Neural cell (in vitro differentiated cells): ENCODE results near the gene CRADD.

ENCODE experiments used
- EP300 ChIP-seq: fragments of 450-650 bp; conservative IDR thresholded peaks from 2 replicates; pipeline ENCODE4 v1.6.1; 2014; ENCODE audit warnings: antibody characterized with exemption, mild to moderate bottlenecking, moderate library complexity; ENCODE audit not compliant: poor library complexity, severe bottlenecking
- EZH2 ChIP-seq: fragments of 200-600, 300-800 bp; shearing (Covaris generic), sonication (generic); IDR thresholded peaks from 2 replicates; pipeline ENCODE4 v1.6.1; 2014; ENCODE audit warnings: antibody characterized with exemption, low read length, borderline replicate concordance, mild to moderate bottlenecking; ENCODE audit not compliant: insufficient read depth, poor library complexity, severe bottlenecking
- MXI1 ChIP-seq: fragments of 450-650 bp; conservative IDR thresholded peaks from 2 replicates; pipeline ENCODE4 v1.6.1; 2014; ENCODE audit warnings: antibody characterized with exemption, mild to moderate bottlenecking; ENCODE audit not compliant: poor library complexity, severe bottlenecking
- POLR2AphosphoS5 ChIP-seq: IDR thresholded peaks from 2 replicates; pipeline ENCODE4 v1.6.1; 2012
- RAD21 ChIP-seq: fragments of 450-650 bp; conservative IDR thresholded peaks from 2 replicates; pipeline ENCODE4 v1.6.1; 2014; ENCODE audit warnings: antibody characterized with exemption, mild to moderate bottlenecking, moderate library complexity
- TAF1 ChIP-seq: IDR thresholded peaks from 2 replicates; pipeline ENCODE4 v1.6.1; 2012; ENCODE audit warnings: low read depth
- TF ChIP-seq, protein P1 (sequence below): fragments of 450-650 bp; IDR thresholded peaks from 2 replicates; pipeline ENCODE4 v1.5.1; 2014; ENCODE audit warnings: antibody characterized with exemption, mild to moderate bottlenecking, moderate library complexity; ENCODE audit not compliant: poor library complexity, severe bottlenecking
- TF ChIP-seq, protein P2 (sequence below): IDR thresholded peaks from 2 replicates; pipeline ENCODE4 v1.6.1; 2012; ENCODE audit warnings: borderline replicate concordance

- TF ChIP-seq TAF1, result no peak
- TF ChIP-seq, protein P1, sequence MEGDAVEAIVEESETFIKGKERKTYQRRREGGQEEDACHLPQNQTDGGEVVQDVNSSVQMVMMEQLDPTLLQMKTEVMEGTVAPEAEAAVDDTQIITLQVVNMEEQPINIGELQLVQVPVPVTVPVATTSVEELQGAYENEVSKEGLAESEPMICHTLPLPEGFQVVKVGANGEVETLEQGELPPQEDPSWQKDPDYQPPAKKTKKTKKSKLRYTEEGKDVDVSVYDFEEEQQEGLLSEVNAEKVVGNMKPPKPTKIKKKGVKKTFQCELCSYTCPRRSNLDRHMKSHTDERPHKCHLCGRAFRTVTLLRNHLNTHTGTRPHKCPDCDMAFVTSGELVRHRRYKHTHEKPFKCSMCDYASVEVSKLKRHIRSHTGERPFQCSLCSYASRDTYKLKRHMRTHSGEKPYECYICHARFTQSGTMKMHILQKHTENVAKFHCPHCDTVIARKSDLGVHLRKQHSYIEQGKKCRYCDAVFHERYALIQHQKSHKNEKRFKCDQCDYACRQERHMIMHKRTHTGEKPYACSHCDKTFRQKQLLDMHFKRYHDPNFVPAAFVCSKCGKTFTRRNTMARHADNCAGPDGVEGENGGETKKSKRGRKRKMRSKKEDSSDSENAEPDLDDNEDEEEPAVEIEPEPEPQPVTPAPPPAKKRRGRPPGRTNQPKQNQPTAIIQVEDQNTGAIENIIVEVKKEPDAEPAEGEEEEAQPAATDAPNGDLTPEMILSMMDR, result no peak
- no peak for TF ChIP-seq EZH2
- no peak for TF ChIP-seq POLR2AphosphoS5
- TF ChIP-seq, protein P2, sequence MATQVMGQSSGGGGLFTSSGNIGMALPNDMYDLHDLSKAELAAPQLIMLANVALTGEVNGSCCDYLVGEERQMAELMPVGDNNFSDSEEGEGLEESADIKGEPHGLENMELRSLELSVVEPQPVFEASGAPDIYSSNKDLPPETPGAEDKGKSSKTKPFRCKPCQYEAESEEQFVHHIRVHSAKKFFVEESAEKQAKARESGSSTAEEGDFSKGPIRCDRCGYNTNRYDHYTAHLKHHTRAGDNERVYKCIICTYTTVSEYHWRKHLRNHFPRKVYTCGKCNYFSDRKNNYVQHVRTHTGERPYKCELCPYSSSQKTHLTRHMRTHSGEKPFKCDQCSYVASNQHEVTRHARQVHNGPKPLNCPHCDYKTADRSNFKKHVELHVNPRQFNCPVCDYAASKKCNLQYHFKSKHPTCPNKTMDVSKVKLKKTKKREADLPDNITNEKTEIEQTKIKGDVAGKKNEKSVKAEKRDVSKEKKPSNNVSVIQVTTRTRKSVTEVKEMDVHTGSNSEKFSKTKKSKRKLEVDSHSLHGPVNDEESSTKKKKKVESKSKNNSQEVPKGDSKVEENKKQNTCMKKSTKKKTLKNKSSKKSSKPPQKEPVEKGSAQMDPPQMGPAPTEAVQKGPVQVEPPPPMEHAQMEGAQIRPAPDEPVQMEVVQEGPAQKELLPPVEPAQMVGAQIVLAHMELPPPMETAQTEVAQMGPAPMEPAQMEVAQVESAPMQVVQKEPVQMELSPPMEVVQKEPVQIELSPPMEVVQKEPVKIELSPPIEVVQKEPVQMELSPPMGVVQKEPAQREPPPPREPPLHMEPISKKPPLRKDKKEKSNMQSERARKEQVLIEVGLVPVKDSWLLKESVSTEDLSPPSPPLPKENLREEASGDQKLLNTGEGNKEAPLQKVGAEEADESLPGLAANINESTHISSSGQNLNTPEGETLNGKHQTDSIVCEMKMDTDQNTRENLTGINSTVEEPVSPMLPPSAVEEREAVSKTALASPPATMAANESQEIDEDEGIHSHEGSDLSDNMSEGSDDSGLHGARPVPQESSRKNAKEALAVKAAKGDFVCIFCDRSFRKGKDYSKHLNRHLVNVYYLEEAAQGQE, result no peak
- TF ChIP-seq EP300, result no peak
- TF ChIP-seq RAD21, result no peak
- no peak for TF ChIP-seq MXI1
These were observed 22.8 kb upstream of the CRADD start for GRCh38 chr12:93654421-93654820.
